Stomach (tissue), 9 donors: Measurements from ENCODE around the gene AVL9. TPM values are rescaled to one million over a fixed set of nuclear protein-coding genes. Genes with fewer than 3 reads are reported as not detected.

Experiments used
- DNase-seq, 2 donors: peaks; one replicate each; pipeline versions ENCODE4 v3.0.0 to v3.0.0-alpha.2; 2013 to 2019
- H3K27ac ChIP-seq, 5 donors: fragments of 200-600 bp in 4 of 5; sonication (generic) in 4 of 5; one replicate each; pipeline ENCODE4 v1.5.1; 2013 to 2019; ENCODE audit warnings: mild to moderate bottlenecking in 1 of 5, moderate library complexity in 1 of 5
- H3K27me3 ChIP-seq, 3 donors: fragments of 200-600 bp; sonication (generic); one replicate each; pipeline ENCODE4 v1.5.1; 2017 to 2019; ENCODE audit warnings: mixed run types in 1 of 3
- H3K36me3 ChIP-seq, 4 donors: fragments of 200-600 bp; sonication (generic); 1 replicate in 3 of 4; 2 replicates in 1 of 4; pipeline ENCODE4 v1.5.1; 2016 to 2019
- H3K4me1 ChIP-seq, 4 donors: fragments of 200-600 bp; sonication (generic); one replicate each; pipeline ENCODE4 v1.5.1; 2016 to 2019
- H3K4me3 ChIP-seq, 4 donors: fragments of 200-600 bp; sonication (generic) in 3 of 4; one replicate each; pipeline ENCODE4 v1.5.1; 2016 to 2019; ENCODE audit warnings: mild to moderate bottlenecking in 1 of 4
- H3K9me3 ChIP-seq, 4 donors: fragments of 200-600 bp; sonication (generic); one replicate each; pipeline ENCODE4 v1.5.1; 2016 to 2019
- EP300 ChIP-seq: sonication (generic); formaldehyde crosslinking; IDR thresholded peaks from one replicate; pipeline ENCODE4 v1.6.1; 2017; ENCODE audit warnings: antibody characterized with exemption
- POLR2A ChIP-seq, 4 donors: fragments of 450-650 bp; IDR thresholded peaks; one replicate each; pipeline ENCODE4 v1.6.1; 2016; ENCODE audit warnings: antibody characterized with exemption in 4 of 4, control low read depth in 2 of 4, mild to moderate bottlenecking in 1 of 4, moderate library complexity in 1 of 4
- POLR2AphosphoS5 ChIP-seq, 3 donors: sonication (generic); formaldehyde crosslinking; IDR thresholded peaks; one replicate each; pipeline ENCODE4 v1.6.1; 2016; ENCODE audit warnings: antibody characterized with exemption in 3 of 3
- WGBS, 5 donors: extraction: QIAGEN DNeasy Blood & Tissue Kit in 3 of 5; methylation state at CpG; one replicate each; pipeline versions ENCODE4 v1.1.5 to v1.1.7; 2013 to 2018; 5-methylcytosine and 5-hydroxymethylcytosine counted together
- intact Hi-C: fragments of 100-400 bp; cut with DNase I; formaldehyde crosslinking; loops from one replicate; pipeline ENCODE4 v1.15.1; 2023; ENCODE audit warnings: low total_unique reads
- polyA plus RNA-seq, 3 donors: library from polyadenylated mRNA; stranded (reverse); fragments of 200-250 nt; gene quantifications; one replicate each; pipeline ENCODE4 v1.2.3, GENCODE V29; 2013
- total RNA-seq, 5 donors: library from RNA; depleted of rRNA; stranded (reverse); fragments of >200 nt; gene quantifications; one replicate each; pipeline versions ENCODE4 v1.1.0 to v1.2.3, GENCODE V29; 2014 to 2016
- TF ChIP-seq, protein P1 (sequence below), 7 experiments: fragments of 450-650 bp in 4 of 7; fragments of 200-600 bp in 3 of 7; sonication (generic) in 3 of 7; IDR thresholded peaks; one replicate each; pipeline ENCODE4 v1.5.1; 2016 to 2019; ENCODE audit warnings: antibody characterized with exemption in 7 of 7, control low read depth in 2 of 7, mild to moderate bottlenecking in 1 of 7
- donor health status: healthy with polysubstance abuse.
- donor health status: Bipolar disorder and iron deficiency.
- donor health status: healthy.

AVL9 gene
- total and polyA plus RNA-seq, 8 donors: 7.2 to 197 (median 36.4) TPM

GRCh38 chr7:32522746-32523530 is 27.6 kb downstream of the AVL9 start:
- DNase-seq: no peak
- H3K9me3 ChIP-seq: peaks cover 0 to 9% (median 0%) of the 10 kb centered on the region in 4 donors
- H3K36me3 ChIP-seq: peaks cover 0 to 10% (median 0%) of the 10 kb centered on the region in 4 donors
- H3K4me3 ChIP-seq: no peak overlapping the region
- 94 to 96% (median 95%) methylated on average over 6 of the region's 6 CpGs for WGBS, 5 donors
- no peak overlapping the region for H3K27ac ChIP-seq
- no peaks in the 10 kb centered on the region for H3K4me1 ChIP-seq
- TF ChIP-seq POLR2AphosphoS5 (IDR thresholded peaks at IDR 0.05) (no peak), EP300 (no peak), POLR2A (IDR thresholded peaks at IDR 0.05) (no peak)
- TF ChIP-seq, protein P1, sequence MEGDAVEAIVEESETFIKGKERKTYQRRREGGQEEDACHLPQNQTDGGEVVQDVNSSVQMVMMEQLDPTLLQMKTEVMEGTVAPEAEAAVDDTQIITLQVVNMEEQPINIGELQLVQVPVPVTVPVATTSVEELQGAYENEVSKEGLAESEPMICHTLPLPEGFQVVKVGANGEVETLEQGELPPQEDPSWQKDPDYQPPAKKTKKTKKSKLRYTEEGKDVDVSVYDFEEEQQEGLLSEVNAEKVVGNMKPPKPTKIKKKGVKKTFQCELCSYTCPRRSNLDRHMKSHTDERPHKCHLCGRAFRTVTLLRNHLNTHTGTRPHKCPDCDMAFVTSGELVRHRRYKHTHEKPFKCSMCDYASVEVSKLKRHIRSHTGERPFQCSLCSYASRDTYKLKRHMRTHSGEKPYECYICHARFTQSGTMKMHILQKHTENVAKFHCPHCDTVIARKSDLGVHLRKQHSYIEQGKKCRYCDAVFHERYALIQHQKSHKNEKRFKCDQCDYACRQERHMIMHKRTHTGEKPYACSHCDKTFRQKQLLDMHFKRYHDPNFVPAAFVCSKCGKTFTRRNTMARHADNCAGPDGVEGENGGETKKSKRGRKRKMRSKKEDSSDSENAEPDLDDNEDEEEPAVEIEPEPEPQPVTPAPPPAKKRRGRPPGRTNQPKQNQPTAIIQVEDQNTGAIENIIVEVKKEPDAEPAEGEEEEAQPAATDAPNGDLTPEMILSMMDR (IDR thresholded peaks at IDR 0.05): no peak
- intact Hi-C loops: no loop called here
- H3K27me3 ChIP-seq: no peaks in the 10 kb centered on the region

DNA sequence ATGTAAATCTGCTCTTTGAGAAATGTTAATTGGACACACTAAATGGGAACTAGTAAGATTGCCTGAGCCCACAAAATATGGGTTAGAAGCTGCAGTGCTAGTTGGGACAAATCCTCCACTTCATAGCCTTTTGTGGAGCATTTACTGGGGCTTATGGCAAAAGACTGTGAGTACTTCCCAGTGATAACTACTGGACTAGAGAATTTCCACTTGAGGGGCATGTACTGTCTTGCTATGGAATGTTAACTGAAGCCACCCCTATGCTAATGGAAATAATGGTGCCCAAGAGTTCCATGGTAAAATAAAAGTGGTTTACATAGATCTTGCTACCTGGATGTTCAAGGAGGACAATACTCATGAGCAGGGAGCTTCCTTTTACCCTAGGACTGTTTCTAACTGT is 29.3 kb downstream of the AVL9 start:
- no peak for DNase-seq

GRCh38 chr7:32525839-32526238 is 30.6 kb downstream of the AVL9 start:
- H3K9me3 ChIP-seq: no peaks in the 10 kb centered on the region
- no peak overlapping the region for H3K27ac ChIP-seq
- DNase-seq: no peak
- H3K4me3 ChIP-seq: no peak overlapping the region
- TF ChIP-seq EP300 (no peak), POLR2A (IDR thresholded peaks at IDR 0.05) (no peak), POLR2AphosphoS5 (IDR thresholded peaks at IDR 0.05) (no peak)
- TF ChIP-seq, protein P1 (IDR thresholded peaks at IDR 0.05): no peak
- 89 to 92% (median 91%) methylated on average over 4 of the region's 4 CpGs for WGBS, 5 donors
- intact Hi-C loops: no loop called here
- no peaks in the 10 kb centered on the region for H3K4me1 ChIP-seq
- no peaks in the 10 kb centered on the region for H3K27me3 ChIP-seq
- H3K36me3 ChIP-seq: peaks cover 0 to 10% (median 0%) of the 10 kb centered on the region in 4 donors

More for the DNA sequence above, 29.3 kb downstream of the AVL9 start:
- Histone ChIP-seq H3K4me1 (no peaks in the 10 kb centered on the region), H3K27me3 (no peaks in the 10 kb centered on the region), H3K9me3 (peaks cover 0 to 9% (median 0%) of the 10 kb centered on the region in 4 donors), H3K4me3 (no peak overlapping the region), H3K36me3 (peaks cover 0 to 10% (median 0%) of the 10 kb centered on the region in 4 donors), H3K27ac (no peak overlapping the region)
- intact Hi-C loops: no loop called here
- TF ChIP-seq EP300: no peak
- no peak for TF ChIP-seq POLR2A (IDR thresholded peaks at IDR 0.05)
- TF ChIP-seq, protein P1 (IDR thresholded peaks at IDR 0.05): no peak
- no peak for TF ChIP-seq POLR2AphosphoS5 (IDR thresholded peaks at IDR 0.05)

DNA sequence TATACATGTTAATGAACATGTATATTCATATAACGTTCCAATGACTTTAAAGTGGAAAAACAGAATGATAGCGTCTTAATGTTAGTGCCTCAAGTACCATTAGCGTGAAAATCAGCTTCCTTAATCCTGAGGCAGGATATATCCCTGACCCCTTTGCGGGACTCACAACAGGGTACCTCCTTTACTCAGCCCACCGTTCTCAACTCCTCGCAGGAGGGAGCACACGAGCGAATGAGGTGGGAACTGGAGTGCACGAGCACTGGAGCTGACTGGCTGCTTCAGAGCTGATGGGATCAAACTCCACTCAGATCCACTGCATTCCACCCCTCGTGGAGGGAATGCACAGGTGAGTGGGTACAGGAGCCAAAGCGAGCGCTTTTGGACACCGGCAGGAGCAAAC is 36.1 kb downstream of the AVL9 start:
- H3K9me3 ChIP-seq: no peaks in the 10 kb centered on the region
- TF ChIP-seq POLR2A (IDR thresholded peaks at IDR 0.05) (no peak), POLR2AphosphoS5 (IDR thresholded peaks at IDR 0.05) (no peak), EP300 (no peak)
- TF ChIP-seq, protein P1 (IDR thresholded peaks at IDR 0.05): no peak
- H3K27ac ChIP-seq: no peak overlapping the region
- no peak overlapping the region for H3K4me3 ChIP-seq
- H3K27me3 ChIP-seq: no peaks in the 10 kb centered on the region
- no peak for DNase-seq
- H3K36me3 ChIP-seq: peaks cover 0 to 8% (median 6%) of the 10 kb centered on the region in 4 donors
- intact Hi-C loops: no loop called here
- WGBS, 5 donors: 91 to 96% (median 95%) methylated on average over 13 of the region's 13 CpGs
- H3K4me1 ChIP-seq: peaks cover 5 to 43% (median 15%) of the 10 kb centered on the region in 4 donors
